Neural crest cell (in vitro differentiated cells): ENCODE measurements around the gene C1QTNF8. TPM values are rescaled to one million over a fixed set of nuclear protein-coding genes. Genes with fewer than 3 reads are reported as not detected.

ENCODE experiments used
- DNase-seq: peaks from one replicate; pipeline ENCODE4 v3.0.0; 2021; ENCODE audit warnings: low read depth, mixed read lengths, low spot score
- H3K27ac Mint-ChIP-seq: one replicate; pipeline ENCODE4 v1.8.0; 2021; ENCODE audit warnings: mild to moderate bottlenecking, mixed read lengths; ENCODE audit not compliant: unreplicated experiment
- H3K27me3 Mint-ChIP-seq: 2 replicates; pipeline ENCODE4 v1.8.0; 2021; ENCODE audit warnings: low read depth, mild to moderate bottlenecking, mixed read lengths
- H3K36me3 Mint-ChIP-seq: 2 replicates; pipeline ENCODE4 v1.8.0; 2021; ENCODE audit warnings: low read depth, mild to moderate bottlenecking, mixed read lengths
- H3K4me1 Mint-ChIP-seq: 2 replicates; pipeline ENCODE4 v1.8.0; 2021; ENCODE audit warnings: mixed read lengths
- H3K4me3 Mint-ChIP-seq: one replicate; pipeline ENCODE4 v1.8.0; 2021; ENCODE audit warnings: mild to moderate bottlenecking, mixed read lengths
- H3K9me3 Mint-ChIP-seq: 2 replicates; pipeline ENCODE4 v1.8.0; 2021; ENCODE audit warnings: mixed read lengths
- CTCF ChIP-seq: fragments of 200-600 bp; sonication (generic); conservative IDR thresholded peaks from 2 replicates; pipeline ENCODE4 v1.5.0; 2021; ENCODE audit warnings: antibody characterized with exemption, mild to moderate bottlenecking
- total RNA-seq: library from RNA; stranded (reverse); gene quantifications from 2 replicates; pipeline ENCODE4 v1.2.1, GENCODE V29; 2021

C1QTNF8 gene
- total RNA-seq, 1 donor from 2014 or later = 0.19 TPM

DNA sequence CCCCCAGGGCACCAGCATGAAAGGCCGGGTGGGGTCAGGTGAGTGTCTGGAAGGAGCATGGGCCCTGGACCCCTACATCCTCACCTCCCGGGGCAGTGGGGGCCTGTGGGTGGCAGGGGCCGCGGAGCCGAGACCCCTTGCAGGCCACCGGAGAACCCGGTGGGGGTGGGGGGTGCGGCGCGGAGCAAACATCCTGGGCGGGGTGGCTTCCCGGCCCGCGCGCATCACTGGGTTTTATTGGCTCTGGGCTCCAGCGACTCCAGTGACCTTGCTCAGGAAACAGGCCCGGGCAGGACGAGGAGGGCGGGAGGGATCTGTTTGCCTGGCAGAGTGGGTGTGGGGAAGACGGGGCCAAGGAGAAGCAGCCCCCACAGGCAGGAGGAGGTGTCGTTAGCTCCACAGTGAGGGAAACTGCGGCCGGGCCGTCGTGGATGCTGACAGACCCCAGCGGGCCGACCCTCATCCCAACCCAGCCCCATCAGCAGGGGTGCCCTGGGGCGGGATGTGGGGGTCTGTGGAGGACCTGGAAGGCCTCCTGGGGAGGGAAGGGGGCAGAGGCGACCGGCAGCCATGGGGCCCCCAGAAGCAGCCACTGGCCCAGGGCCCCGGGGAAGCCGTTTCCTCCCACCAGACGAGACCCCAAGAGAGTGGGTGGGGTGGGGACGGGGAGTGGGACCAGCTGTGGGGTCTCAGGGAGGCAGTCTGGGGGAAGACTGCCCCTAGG, 12.9 kb downstream of the C1QTNF8 start:
- DNase-seq = no peak
- H3K9me3 Mint-ChIP-seq = no peaks in the 10 kb centered on the region
- peaks cover 3% of the 10 kb centered on the region for H3K36me3 Mint-ChIP-seq
- TF ChIP-seq CTCF = no peak
- H3K4me1 Mint-ChIP-seq = peaks cover under 1% of the 10 kb centered on the region
- H3K4me3 Mint-ChIP-seq = no peak overlapping the region
- no peak overlapping the region for H3K27ac Mint-ChIP-seq
- no peaks in the 10 kb centered on the region for H3K27me3 Mint-ChIP-seq

GRCh38 chr16:1082266-1082951, 13.6 kb downstream of the C1QTNF8 start:
- no peaks in the 10 kb centered on the region for H3K9me3 Mint-ChIP-seq
- H3K4me1 Mint-ChIP-seq = peaks cover 2% of the 10 kb centered on the region
- peaks cover 2% of the 10 kb centered on the region for H3K27me3 Mint-ChIP-seq
- H3K36me3 Mint-ChIP-seq = peaks cover 3% of the 10 kb centered on the region
- H3K4me3 Mint-ChIP-seq = no peak overlapping the region
- TF ChIP-seq CTCF = no peak
- no peak overlapping the region for H3K27ac Mint-ChIP-seq
- DNase-seq = no peak

- Mint-ChIP-seq H3K4me3 (no peak overlapping the region), H3K36me3 (peaks cover 3% of the 10 kb centered on the region), H3K9me3 (no peaks in the 10 kb centered on the region), H3K27ac (no peak overlapping the region), H3K27me3 (peaks cover 8% of the 10 kb centered on the region), H3K4me1 (peaks cover 8% of the 10 kb centered on the region)
- no peak for DNase-seq
- TF ChIP-seq CTCF = no peak
Measured at GRCh38 chr16:1081734-1082265, 14.2 kb downstream of the C1QTNF8 start.

DNA sequence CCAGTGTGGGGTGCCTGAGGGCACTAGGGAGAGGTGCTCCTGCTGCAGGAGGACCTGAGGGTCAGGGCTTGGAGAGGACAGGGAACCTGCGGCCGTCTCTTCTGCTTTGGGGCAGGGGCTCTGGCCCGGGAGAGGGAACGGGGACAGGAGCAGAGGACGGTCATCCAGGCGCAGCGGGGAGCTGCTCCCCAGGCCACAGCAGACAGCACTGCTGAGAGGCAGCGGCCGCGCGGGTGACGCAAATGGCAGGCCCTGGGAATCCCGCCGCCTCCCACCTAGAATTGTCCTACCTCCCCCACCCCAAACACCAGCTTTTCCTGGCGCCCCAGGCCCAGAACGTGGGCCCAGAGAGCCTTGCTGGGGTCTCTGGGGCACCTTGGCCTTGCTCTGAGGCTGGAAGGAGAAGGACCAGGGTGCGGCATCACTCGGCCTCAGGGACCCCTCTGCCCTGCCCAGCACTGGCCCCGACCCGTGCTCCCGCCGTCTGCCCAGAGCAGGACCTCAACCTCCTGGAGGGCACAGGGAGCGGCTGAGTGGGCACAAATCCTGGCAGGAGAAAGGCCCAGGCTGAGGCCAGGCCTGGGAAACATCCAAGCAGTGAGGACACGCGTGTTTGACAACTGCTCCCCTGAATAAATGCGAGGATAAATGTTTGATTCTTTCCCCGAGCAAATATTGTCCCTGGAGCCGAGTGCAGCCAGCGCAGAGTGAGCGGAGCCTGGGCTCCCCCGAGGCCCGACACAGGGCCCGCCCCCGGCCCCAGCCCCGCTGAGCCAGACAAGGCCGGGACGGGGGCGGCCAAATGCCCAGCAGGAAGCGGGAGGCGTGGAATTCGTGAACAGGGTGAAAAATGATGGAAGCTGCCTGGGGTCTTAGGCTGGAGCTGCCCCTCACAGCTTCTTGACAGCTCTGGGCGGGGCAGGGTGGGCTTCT, 15.0 kb downstream of the C1QTNF8 start:
- no peak for TF ChIP-seq CTCF
- peaks cover 14% of the 10 kb centered on the region for H3K27me3 Mint-ChIP-seq
- no peak overlapping the region for H3K27ac Mint-ChIP-seq
- H3K36me3 Mint-ChIP-seq = peaks cover 3% of the 10 kb centered on the region
- DNase-seq = no peak
- H3K4me1 Mint-ChIP-seq = peaks cover 14% of the 10 kb centered on the region
- no peak overlapping the region for H3K4me3 Mint-ChIP-seq
- H3K9me3 Mint-ChIP-seq = no peaks in the 10 kb centered on the region
